NCI-H2107 (cell line): ENCODE results near the gene SLC35G6.
"Not testable (repeated sequence)": the region's sequence is repeated elsewhere in the genome, so short reads cannot be mapped to it uniquely, and the experiment has no call there.

Source experiments
- DNase-seq: peaks from one replicate; lab custom pipeline; 2025; lab: John Stamatoyannopoulos, UW

Gene SLC35G6

GRCh38 chr17:7460850-7461660, 20.2 kb upstream of the SLC35G6 start:
- no peak for DNase-seq

GRCh38 chr17:7462474-7463371, 18.5 kb upstream of the SLC35G6 start:
- DNase-seq, result no peak

- no peak for DNase-seq
These were observed 17.8 kb upstream of the SLC35G6 start for GRCh38 chr17:7463372-7463846.

- DNase-seq, result no peak
These were observed 17.2 kb upstream of the SLC35G6 start for GRCh38 chr17:7464081-7464480.

GRCh38 chr17:7465597-7466275, 15.5 kb upstream of the SLC35G6 start:
- DNase-seq, result no peak

- no peak for DNase-seq
These were observed 15.0 kb upstream of the SLC35G6 start for GRCh38 chr17:7466318-7466638.

GRCh38 chr17:7466639-7467341, 14.5 kb upstream of the SLC35G6 start:
- DNase-seq, result no peak

- DNase-seq, result no peak
These were observed 13.7 kb upstream of the SLC35G6 start for GRCh38 chr17:7467498-7467897.

- no peak for DNase-seq
These were observed 13.0 kb upstream of the SLC35G6 start for GRCh38 chr17:7468290-7468689.

GRCh38 chr17:7468804-7469389, 12.3 kb upstream of the SLC35G6 start:
- no peak for DNase-seq

- DNase-seq, result not testable (repeated sequence)
These were observed 11.4 kb upstream of the SLC35G6 start for GRCh38 chr17:7469843-7470242.

GRCh38 chr17:7470457-7470973, 10.7 kb upstream of the SLC35G6 start:
- DNase-seq, result not testable (repeated sequence)

GRCh38 chr17:7471729-7472128, 9.5 kb upstream of the SLC35G6 start:
- no peak for DNase-seq

GRCh38 chr17:7474767-7475166, 6.5 kb upstream of the SLC35G6 start:
- DNase-seq, result not testable (repeated sequence)

GRCh38 chr17:7475764-7476422, 5.4 kb upstream of the SLC35G6 start:
- no peak for DNase-seq

GRCh38 chr17:7476494-7476893, 4.8 kb upstream of the SLC35G6 start:
- no peak for DNase-seq

- no peak for DNase-seq
These were observed 4.3 kb upstream of the SLC35G6 start for GRCh38 chr17:7476951-7477350.

- DNase-seq, result no peak
These were observed 3.6 kb upstream of the SLC35G6 start for GRCh38 chr17:7477392-7478275.
